Activated naive CD8-positive, alpha-beta T cell treated with anti-CD3 and anti-CD28 coated beads, Interleukin-2, amount 50 U/mL, for 24 hours (primary cell): ENCODE results near the gene DNAAF1.

Source experiments
- ATAC-seq: fragments of 150-1000 bp; cut with Tn5 transposase; one replicate; pipeline ENCODE4 v1.10.0; 2021
- DNase-seq: peaks from one replicate; pipeline ENCODE4 v3.0.0; 2021
- H3K27ac Mint-ChIP-seq: one replicate; pipeline ENCODE4 v1.8.0; 2021; ENCODE audit warnings: mild to moderate bottlenecking, mixed read lengths
- H3K27me3 Mint-ChIP-seq: one replicate; pipeline ENCODE4 v1.8.0; 2021; ENCODE audit warnings: mixed read lengths
- H3K36me3 Mint-ChIP-seq: one replicate; pipeline ENCODE4 v1.8.0; 2021; ENCODE audit warnings: low read depth, mixed read lengths
- H3K4me1 Mint-ChIP-seq: one replicate; pipeline ENCODE4 v1.8.0; 2021; ENCODE audit warnings: mixed read lengths
- H3K4me3 Mint-ChIP-seq: one replicate; pipeline ENCODE4 v1.8.0; 2021; ENCODE audit warnings: mild to moderate bottlenecking, moderate library complexity, mixed read lengths
- H3K9me3 Mint-ChIP-seq: one replicate; pipeline ENCODE4 v1.8.0; 2021; ENCODE audit warnings: mixed read lengths

DNAAF1 gene

DNA sequence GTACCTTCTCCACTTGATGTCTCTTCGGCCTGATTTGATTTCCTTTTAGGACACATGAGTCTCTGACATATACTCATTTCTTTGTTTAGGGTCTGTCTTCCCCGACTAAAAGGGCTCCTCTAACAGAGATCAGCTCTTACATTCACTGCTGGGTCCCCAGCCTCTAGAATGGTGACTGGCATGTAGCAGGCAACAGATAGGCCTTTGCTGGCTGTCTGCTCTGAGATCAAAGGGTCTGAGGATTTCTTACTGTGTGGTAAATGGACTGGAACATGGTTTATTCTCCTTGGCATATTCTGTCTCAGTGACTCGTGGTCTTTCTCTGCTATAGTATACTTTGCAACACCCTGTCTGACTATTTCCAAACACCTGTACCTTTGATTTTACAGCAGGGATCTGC is 16.7 kb downstream of the DNAAF1 start:
- ATAC-seq (no peak), DNase-seq (no peak)
- Mint-ChIP-seq H3K9me3 (no peaks in the 10 kb centered on the region), H3K27me3 (peaks cover 32% of the 10 kb centered on the region), H3K4me1 (no peaks in the 10 kb centered on the region), H3K36me3 (no peaks in the 10 kb centered on the region), H3K4me3 (no peak overlapping the region), H3K27ac (no peak overlapping the region)

DNA sequence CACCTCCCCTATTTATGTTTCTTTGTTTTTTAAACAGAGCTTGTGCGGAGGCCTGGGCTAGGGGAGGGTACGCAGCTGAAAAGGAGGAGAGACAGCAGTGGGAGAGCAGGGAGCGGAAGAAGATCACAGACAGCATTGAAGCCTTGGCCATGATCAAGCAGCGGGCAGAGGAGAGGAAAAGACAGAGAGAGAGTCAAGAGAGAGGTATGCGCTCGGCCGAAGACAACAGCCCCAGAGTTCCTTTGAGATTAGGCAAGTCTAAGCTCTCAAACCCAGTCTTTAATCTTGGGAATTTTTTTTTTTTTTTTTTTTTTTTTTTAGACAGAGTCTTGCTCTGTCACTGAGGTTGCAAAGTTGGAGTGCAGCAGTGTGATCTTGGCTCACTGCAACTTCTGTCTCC is 20.6 kb downstream of the DNAAF1 start:
- Mint-ChIP-seq H3K27me3 (peaks cover 23% of the 10 kb centered on the region), H3K4me1 (no peaks in the 10 kb centered on the region), H3K27ac (no peak overlapping the region), H3K9me3 (no peaks in the 10 kb centered on the region), H3K36me3 (no peaks in the 10 kb centered on the region), H3K4me3 (no peak overlapping the region)
- no peak for DNase-seq
- no peak for ATAC-seq

DNA sequence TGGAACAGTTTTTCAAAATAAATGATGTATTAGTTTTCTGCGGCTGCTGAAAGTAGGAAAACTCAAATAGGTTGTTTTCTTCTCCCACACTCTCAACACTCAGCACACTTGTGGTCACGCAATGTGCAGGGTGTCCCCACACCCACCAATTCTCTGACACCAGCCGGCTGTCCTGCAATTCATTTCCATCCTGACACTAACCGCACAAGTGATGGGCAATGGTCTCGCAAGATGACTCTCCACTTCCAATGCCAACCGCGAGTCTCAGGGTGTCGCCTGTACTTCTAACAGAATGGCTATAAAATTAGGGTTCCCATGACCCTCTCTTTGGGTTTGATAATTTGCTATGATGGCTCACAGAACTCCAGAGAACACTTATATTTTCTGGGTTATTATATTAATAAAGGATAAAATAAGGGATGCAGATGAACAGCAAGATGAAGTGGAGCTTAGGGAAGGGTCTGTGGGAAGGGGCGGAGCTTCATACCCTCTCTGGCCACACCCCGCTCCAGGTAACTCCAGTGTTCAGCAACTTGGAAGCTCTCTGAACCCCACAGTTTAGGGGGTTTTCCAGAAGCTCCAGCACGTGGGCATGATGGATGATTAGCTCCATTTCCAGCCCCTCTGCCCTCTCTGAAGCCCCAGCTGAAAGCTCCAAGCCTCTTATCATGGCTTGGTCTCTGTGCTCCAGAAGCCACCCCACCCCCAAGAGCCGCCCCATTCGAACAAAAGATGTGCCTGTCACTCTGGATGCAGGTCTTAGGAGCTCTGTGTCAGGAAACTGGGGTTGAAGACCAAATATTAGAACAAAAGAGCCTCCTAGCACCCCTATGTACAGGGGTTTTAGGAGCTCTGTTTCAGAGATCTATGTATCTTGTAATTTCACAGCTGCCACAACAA is 21.9 kb downstream of the DNAAF1 start:
- no peak overlapping the region for H3K4me3 Mint-ChIP-seq
- no peaks in the 10 kb centered on the region for H3K4me1 Mint-ChIP-seq
- no peak for DNase-seq
- no peaks in the 10 kb centered on the region for H3K9me3 Mint-ChIP-seq
- no peaks in the 10 kb centered on the region for H3K36me3 Mint-ChIP-seq
- ATAC-seq, result peak; percentile 79
- H3K27ac Mint-ChIP-seq, result no peak overlapping the region
- peaks cover 21% of the 10 kb centered on the region for H3K27me3 Mint-ChIP-seq

DNA sequence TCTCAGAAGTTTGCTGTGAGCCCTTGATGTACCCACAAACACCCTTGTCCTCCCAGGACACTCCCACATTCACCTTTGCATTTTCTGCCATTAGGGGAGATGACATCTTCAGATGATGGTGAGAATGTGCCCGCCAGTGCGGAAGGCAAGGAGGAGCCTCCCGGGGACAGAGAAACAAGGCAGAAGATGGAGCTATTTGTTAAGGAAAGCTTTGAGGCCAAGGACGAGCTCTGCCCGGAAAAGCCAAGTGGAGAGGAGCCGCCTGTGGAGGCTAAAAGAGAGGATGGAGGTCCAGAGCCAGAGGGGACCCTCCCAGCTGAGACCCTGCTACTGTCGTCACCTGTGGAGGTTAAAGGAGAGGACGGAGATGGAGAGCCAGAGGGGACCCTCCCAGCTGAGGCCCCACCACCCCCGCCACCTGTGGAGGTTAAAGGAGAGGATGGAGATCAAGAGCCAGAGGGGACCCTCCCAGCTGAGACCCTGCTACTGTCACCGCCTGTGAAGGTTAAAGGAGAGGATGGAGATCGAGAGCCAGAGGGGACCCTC is 24.7 kb downstream of the DNAAF1 start:
- Mint-ChIP-seq H3K36me3 (no peaks in the 10 kb centered on the region), H3K4me3 (no peak overlapping the region), H3K9me3 (no peaks in the 10 kb centered on the region), H3K27ac (no peak overlapping the region), H3K4me1 (no peaks in the 10 kb centered on the region), H3K27me3 (peaks cover 16% of the 10 kb centered on the region)
- no peak for ATAC-seq
- no peak for DNase-seq

DNA sequence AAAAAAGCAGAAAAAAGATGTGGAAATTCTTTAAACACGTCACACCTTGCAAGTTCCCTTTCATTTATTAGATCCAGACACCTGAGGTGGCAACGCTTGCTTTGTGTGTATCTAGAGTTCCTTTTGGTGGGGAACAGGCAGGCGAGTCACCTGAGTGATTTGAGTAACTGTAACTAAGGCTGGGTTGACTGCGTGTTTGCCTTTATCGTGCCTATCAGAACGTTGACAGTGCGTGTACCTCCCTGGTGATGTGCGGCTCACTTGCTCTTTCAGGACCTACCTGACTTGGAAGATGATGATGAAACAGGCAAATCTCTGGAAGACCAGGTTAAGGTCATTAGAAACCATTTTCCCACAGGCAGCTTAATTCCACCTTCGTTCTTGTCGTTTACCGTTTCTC is 29.3 kb downstream of the DNAAF1 start:
- ATAC-seq (no peak), DNase-seq (no peak)
- no peaks in the 10 kb centered on the region for H3K9me3 Mint-ChIP-seq
- H3K27me3 Mint-ChIP-seq, result peaks cover 3% of the 10 kb centered on the region
- peaks cover 15% of the 10 kb centered on the region for H3K4me1 Mint-ChIP-seq
- H3K36me3 Mint-ChIP-seq, result no peaks in the 10 kb centered on the region
- H3K27ac Mint-ChIP-seq, result no peak overlapping the region
- no peak overlapping the region for H3K4me3 Mint-ChIP-seq

DNA sequence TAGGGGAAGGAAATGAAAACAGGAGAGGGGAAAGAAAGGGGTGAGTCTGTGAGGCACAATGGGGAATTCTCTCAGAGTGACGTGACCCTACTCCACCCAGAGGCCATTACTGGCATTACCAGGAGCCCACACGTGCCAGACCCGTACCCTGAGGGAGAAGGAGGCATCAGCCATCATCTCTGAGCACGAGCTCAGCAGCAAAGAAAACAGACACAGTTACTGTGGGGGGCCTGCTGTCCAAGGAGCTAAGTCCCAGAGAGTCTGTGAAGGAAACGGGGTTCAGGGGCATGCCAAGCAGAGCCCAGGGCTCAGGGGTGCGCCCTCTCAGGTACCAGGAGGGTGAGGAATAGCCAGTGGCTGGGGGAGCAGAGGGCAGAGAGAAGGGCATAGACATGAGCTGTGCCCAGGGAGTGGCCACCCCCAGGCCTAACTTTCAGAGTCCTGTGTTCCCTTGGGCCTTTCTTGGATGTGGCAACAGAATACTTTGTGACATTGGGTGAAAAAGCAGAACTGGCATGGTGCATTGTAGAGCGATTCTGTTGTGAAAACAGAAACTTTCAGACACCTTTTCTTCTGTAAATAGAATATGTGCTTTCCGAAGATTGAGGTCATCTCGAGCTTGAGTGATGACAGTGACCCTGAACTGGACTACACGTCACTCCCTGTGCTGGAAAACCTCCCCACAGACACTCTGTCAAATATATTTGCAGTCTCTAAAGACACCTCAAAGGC is 30.4 kb downstream of the DNAAF1 start:
- Mint-ChIP-seq H3K4me3 (no peak overlapping the region), H3K9me3 (no peaks in the 10 kb centered on the region), H3K4me1 (peaks cover 15% of the 10 kb centered on the region)

DNA sequence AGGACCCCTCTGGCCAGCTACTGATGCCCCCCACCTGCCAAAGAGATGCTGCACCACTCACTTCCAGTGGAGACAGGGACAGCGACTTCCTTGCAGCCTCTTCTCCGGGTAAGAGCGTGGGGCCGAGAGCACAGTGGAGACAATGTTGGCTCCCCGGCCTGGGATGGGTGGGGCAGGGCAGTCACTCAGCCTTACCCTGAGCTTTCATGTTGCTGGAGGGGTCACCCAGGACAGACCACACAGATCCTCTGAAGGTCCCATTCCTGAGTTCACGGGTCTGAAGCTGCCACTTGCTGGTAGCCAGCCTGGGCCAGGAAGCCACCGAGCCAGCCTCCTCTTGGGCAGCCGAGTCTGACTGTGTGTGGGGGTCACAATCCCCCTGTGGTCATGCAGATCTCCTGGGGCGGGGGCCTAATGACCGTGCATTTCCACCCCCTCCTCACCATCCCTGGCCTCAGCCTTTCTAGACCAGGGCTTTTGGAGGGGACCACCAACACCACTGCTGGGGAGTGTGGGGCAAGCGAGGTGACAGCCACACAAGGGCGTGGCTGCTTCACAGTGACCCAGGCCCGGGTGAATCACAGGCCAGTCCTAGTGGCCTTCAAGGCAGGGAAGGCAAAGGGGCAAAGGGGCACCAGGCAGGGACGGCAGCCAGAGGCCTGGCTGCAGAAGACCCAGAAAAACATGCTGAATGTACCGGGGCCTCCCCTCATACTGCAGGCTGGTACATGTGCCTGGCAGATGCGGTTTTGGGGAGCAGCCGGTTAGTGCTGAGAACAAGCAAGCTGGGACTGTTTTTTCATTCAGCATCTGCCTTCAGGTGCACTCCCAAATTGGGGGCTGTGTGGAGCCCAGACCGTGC is 31.3 kb downstream of the DNAAF1 start:
- Mint-ChIP-seq H3K27ac (no peak overlapping the region), H3K36me3 (peaks cover 2% of the 10 kb centered on the region), H3K4me3 (no peak overlapping the region), H3K9me3 (no peaks in the 10 kb centered on the region), H3K4me1 (peaks cover 15% of the 10 kb centered on the region), H3K27me3 (no peaks in the 10 kb centered on the region)
- DNase-seq (no peak), ATAC-seq (no peak)

More for the DNA sequence above, 30.4 kb downstream of the DNAAF1 start:
- ATAC-seq (peak; percentile 85), DNase-seq (peak; percentile 62)
- Mint-ChIP-seq H3K36me3 (no peaks in the 10 kb centered on the region), H3K27ac (peak overlapping the region; percentile 44), H3K27me3 (no peaks in the 10 kb centered on the region)

DNA sequence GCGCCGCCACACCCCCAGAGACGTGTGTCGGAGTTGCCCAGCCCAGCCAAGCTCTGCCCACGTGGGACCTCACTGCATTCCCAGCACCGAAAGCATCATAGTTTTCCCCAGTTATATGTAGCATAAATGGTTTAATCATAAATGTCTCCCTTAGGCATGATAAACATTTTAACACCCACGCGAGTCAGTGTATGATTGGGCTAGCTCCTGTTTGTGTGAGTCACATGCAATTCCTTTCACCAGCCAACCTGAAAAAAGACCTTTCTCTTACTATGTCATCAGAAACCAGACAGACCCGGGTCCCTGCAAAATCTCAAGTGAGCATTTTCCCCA is 32.6 kb downstream of the DNAAF1 start:
- ATAC-seq (peak; percentile 13), DNase-seq (no peak)
- peak overlapping the region; percentile 79 for H3K27ac Mint-ChIP-seq
- H3K27me3 Mint-ChIP-seq, result no peaks in the 10 kb centered on the region
- H3K4me1 Mint-ChIP-seq, result peaks cover 15% of the 10 kb centered on the region
- no peak overlapping the region for H3K4me3 Mint-ChIP-seq
- peaks cover 4% of the 10 kb centered on the region for H3K36me3 Mint-ChIP-seq
- no peaks in the 10 kb centered on the region for H3K9me3 Mint-ChIP-seq

DNA sequence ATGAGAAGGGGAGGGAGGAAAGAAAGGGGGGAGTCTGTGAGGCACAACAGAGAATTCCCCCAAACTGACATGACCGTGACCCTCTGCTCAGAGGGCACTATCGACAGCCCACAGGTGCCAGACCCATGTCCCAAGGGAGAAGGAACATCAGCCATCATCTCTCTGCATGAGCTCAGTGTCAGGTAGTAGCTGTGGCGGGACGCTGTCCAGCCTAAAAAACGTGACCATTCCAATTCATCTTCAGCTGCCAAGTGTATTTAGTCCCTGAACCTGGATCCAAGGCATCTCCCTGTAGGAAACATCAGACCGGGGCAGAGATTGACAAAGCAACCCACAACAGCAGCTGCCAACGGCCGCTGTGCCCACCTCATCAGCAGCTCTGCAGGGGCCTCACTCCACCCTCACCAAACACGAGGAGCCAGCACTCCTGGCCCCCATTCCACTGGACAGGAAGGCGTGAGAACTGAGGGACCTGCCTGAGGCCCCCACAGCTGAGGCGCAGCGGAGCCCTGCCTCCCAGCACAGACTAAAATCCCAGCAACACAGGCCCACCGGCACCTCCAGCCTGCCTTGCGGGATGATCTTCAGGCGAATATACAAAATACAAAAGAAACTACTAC is 33.1 kb downstream of the DNAAF1 start:
- Mint-ChIP-seq H3K4me3 (no peak overlapping the region), H3K4me1 (peaks cover 15% of the 10 kb centered on the region), H3K27me3 (no peaks in the 10 kb centered on the region), H3K9me3 (no peaks in the 10 kb centered on the region), H3K27ac (peak overlapping the region; percentile 79), H3K36me3 (peaks cover 6% of the 10 kb centered on the region)
- no peak for DNase-seq
- no peak for ATAC-seq

DNA sequence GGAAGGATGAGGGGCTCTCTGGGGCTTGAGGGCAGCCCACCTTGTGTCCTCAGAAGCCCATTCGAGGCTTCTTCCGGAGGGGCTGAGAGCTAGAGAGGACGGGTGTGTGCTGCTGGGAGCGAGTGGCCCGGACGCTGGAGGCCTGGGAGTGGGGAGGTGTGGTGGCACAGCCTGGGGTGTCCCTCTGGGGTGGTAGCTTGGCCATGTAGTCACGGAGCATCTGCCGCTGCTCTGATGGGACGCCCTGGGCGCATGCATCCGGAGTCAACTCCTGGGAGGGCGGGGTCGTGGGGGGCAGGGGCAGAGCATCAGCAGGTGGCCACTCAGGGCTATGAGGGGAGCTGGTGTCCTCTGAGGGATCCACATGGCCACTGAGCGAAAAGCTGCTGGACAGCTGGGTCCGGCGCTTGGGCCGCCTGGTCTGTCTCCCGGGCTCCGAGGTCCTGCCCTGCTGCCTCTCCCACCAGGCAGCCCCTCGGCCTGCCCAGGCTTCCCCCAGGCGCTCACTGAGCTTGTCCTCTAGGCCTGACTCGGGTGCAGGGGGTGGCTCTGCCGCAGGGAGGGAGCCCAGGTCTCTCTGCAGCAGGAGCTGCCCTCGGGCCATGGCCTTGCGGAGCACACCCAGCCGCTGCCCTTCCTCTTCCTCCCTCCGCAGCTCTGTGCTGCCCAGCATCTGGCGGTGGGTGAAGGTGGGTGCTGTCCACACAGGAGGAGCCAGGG is 33.9 kb downstream of the DNAAF1 start:
- Mint-ChIP-seq H3K4me3 (no peak overlapping the region), H3K27ac (no peak overlapping the region), H3K27me3 (no peaks in the 10 kb centered on the region), H3K36me3 (peaks cover 6% of the 10 kb centered on the region), H3K9me3 (no peaks in the 10 kb centered on the region), H3K4me1 (peaks cover 15% of the 10 kb centered on the region)
- DNase-seq (no peak), ATAC-seq (no peak)

DNA sequence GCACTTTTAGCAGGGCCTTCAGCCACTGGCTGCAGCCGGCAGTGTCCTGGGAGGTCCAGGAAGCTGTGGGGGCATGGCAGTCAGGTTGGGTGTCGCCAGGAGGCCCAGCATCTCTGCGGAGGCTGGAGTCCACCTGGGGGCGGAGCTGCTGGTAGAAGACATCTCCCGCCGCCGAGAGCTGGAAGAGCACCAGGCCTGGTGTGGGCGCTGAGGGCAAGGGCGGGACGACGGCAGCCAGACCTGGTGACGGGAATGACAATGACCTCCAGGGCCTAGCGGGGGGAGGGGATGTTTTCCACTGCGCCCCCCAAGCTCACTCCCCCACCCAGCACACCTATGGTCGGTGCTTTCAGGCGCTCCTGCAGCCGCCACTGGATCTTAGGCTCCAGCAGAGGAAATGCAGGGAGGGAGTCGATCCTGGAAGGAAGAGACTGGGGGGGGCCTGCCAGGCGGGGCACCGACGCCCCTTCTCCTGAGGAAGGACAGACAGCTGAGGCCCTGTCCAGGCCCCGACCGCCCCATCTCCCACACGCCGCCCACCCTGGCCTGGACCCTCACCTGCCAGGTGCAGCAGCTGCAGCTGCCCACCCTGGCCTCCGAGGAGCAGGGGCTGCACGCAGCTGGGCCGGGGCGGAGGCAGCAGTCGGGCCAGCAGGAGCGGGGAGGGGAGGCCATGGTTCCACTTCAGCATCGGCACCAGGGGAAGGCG is 34.7 kb downstream of the DNAAF1 start:
- ATAC-seq (no peak), DNase-seq (no peak)
- H3K4me1 Mint-ChIP-seq, result peaks cover 15% of the 10 kb centered on the region
- H3K36me3 Mint-ChIP-seq, result peaks cover 6% of the 10 kb centered on the region
- H3K9me3 Mint-ChIP-seq, result no peaks in the 10 kb centered on the region
- no peak overlapping the region for H3K4me3 Mint-ChIP-seq
- no peaks in the 10 kb centered on the region for H3K27me3 Mint-ChIP-seq
- H3K27ac Mint-ChIP-seq, result no peak overlapping the region

DNA sequence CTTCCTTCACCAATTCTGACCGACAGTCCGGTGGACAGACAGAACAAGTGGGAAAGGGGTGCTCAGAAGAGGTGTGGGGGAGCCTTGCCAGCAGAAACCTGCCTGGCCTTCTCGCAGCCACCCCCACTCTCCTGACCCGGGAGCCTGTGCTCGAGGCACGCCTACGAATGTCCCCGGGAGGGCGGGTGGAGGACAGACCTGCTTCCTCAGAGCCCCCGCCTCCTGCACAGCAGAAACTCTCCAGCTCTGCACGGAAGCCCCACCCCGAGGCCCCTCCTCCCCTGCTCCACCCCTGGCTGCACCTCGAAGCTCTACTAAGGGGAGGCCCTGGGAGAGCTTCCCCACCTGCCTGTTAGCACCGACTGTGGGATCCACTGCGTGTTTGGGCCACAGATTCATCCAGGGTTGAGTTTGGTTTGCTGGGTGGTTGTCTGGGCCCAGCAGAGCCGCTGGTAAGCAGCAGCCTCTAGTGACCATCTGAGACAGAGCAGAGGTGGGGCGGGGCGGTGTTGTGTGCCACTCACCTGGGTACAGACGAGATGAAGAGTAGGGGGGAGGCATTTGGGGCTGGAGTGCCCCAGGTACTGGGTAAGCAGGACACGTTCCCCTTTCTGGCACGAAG is 35.5 kb downstream of the DNAAF1 start:
- H3K9me3 Mint-ChIP-seq, result no peaks in the 10 kb centered on the region
- no peak overlapping the region for H3K27ac Mint-ChIP-seq
- ATAC-seq (no peak), DNase-seq (no peak)
- peaks cover 18% of the 10 kb centered on the region for H3K4me1 Mint-ChIP-seq
- peaks cover 6% of the 10 kb centered on the region for H3K36me3 Mint-ChIP-seq
- H3K4me3 Mint-ChIP-seq, result no peak overlapping the region
- H3K27me3 Mint-ChIP-seq, result no peaks in the 10 kb centered on the region
